Inflammatory macrophage treated with lipopolysaccharide for 4 hours (primary cell): ENCODE data around the gene TMEM235.
A peak's percentile ranks its signal among the peaks of the same experiment; 100 is the strongest.
"Not testable (repeated sequence)": the region's sequence is repeated elsewhere in the genome, so short reads cannot be mapped to it uniquely, and the experiment has no call there.

Experiments used
- DNase-seq: peaks from one replicate; pipeline ENCODE4 v3.0.0-alpha.2; 2020

The TMEM235 gene

DNA sequence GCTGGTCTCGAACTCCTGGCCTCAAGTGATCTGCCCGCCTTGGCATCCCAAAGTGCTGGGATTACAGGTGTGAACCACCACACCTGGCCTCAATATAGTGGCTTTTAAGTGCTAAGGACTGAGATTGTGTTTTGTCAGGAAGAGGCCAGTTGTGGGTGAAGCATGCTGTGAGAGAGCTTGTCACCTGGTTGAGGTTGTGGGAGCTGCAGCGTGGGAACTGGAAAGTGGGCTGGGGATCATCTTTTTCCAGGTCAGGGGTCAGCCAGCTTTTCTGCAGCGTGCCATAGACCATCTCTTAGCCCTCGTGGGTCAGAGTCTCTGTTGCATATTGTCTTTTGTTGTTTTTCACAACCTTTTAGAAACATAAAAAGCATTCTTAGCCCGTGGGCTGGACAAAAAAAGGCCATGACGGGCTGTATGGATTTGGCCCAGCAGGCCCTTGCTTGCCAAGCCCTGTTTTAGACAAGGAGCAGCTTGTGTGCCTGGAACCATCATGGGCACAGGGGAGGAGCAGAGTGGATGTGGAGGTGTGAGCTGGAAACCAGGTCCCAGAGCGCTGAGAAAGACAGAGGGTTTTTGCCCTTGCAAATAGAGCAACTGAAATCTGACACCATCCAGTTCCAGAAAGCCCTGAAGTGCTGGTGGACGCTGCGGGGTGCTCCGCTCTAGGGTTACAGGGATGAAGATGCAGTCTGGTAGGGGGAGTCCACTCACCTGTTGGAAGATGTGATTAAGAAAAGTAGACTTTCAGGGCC lies 11.9 kb upstream of the TMEM235 start:
- no peak for DNase-seq

- DNase-seq, result no peak
Measured at GRCh38 chr17:78223061-78223460, 8.4 kb upstream of the TMEM235 start.

- DNase-seq, result no peak
Measured at GRCh38 chr17:78223765-78224164, 7.7 kb upstream of the TMEM235 start.

DNA sequence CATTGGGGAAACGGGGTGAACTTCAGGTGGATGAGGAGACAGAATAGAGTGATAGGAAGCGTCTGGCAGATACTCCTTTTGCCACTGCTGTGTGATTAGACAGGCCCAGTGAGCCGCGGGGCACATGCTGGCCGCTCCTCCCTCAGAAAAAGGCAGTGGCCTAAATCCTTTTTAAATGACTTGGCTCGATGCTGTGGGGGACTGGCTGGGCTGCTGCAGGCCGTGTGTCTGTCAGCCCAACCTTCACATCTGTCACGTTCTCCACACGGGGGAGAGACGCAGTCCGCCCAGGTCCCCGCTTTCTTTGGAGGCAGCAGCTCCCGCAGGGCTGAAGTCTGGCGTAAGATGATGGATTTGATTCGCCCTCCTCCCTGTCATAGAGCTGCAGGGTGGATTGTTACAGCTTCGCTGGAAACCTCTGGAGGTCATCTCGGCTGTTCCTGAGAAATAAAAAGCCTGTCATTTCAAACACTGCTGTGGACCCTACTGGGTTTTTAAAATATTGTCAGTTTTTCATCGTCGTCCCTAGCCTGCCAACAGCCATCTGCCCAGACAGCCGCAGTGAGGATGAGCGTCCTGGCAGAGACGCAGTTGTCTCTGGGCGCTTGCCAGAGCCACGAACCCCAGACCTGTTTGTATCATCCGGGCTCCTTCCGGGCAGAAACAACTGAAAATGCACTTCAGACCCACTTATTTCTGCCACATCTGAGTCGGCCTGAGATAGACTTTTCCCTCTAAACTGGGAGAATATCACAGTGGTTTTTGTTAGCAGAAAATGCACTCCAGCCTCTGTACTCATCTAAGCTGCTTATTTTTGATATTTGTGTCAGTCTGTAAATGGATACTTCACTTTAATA lies 7.0 kb upstream of the TMEM235 start:
- no peak for DNase-seq

GRCh38 chr17:78225088-78225865 lies 6.2 kb upstream of the TMEM235 start:
- no peak for DNase-seq

- DNase-seq, result no peak
Measured at GRCh38 chr17:78226055-78226758, 5.2 kb upstream of the TMEM235 start.

- DNase-seq, result peak; percentile 82
Measured at GRCh38 chr17:78226759-78227454, 4.5 kb upstream of the TMEM235 start.

DNA sequence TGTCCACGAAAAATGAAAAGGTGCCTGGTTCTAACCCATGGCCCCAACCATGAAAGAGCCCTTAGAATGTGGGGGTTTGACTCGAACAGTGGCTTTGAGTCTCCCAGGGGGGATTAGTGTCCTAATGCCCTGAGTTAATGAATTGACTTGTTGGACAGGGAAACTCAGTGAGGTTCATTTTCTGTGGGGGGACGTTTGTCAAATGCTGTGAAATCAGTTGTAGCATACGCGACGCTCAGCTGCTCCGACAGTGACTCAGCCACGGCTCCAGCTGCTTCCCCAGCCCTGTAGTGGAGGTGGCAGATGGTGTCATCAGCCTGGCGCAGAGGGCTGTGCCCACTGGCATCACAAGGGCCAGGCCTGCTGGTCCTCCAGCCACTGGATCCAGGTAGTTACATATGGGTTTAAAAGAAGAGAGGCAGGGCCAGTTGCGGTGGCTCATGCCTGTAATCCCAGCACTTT lies 3.9 kb upstream of the TMEM235 start:
- DNase-seq, result peak; percentile 91

DNA sequence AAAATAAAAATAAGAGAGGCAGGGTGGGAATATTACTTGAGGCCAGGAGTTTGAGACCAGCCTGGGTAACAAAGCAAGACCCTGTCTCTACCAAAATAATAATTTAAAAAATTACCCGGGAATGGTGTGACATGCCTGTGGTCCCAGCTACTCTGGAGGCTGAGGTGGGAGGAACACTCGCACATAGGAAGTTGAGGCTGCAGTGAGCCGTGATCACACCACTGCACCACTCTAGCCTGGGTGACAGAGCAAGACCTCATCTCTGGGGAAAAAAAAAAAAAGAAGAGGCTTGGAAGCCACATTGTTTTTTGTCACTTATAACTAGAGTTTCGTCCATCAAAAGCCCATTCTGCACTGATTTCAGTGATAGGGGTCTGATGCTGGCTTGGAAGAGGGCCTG lies 3.3 kb upstream of the TMEM235 start:
- DNase-seq, result peak; percentile 35

DNA sequence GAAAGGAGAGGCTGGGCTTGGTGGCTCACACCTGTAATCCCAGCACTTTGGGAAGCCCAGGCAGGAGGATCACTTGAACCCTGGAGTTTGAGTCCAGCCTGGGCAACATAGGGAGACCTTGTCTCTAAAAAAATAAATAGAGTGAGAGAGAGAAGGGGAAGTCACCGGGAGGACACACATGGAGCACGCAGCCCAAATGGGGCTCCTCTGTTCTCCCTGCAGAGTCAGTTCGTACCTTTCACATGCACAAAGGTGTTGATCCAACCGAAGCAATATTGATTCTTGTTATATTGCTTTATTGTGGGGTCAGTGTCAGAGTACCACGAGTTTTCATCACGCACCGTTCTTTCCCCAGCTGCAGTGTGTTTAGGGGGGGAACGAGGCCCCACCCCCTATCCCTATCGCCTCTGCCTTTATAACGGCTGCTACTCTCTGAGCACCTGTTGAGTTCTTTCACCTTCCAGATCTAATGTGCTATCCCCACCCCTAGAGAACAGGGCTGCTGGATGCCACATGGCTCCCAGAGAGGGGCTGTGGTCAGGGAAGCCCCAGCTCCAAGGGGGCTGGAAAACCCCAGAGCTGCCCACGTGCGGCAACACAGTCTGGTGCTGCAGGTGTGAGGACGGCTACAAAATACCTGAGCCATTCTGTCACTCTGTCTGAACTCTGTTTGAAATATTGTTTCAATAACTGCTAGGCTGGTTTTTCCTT lies 1.0 kb upstream of the TMEM235 start:
- DNase-seq, result no peak

- peak; percentile 23 for DNase-seq
Measured at GRCh38 chr17:78231991-78232858, 794 bp downstream of the TMEM235 start.

DNA sequence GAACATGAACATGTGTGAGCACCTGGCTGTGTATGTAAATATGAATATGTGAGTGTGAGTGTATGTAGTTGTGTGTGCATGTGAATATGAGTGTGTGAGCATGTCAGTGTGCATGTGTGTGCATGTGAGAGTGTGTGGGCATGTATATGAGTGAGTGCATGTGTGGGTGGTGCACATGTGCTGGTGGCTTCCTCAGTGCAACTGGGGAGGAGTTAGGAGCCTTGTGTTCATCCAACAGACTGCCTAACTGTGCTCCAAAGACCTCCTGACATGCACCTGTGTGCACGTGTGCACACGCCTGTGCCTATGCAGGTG lies 1.4 kb downstream of the TMEM235 start:
- DNase-seq, result peak; percentile 38

DNA sequence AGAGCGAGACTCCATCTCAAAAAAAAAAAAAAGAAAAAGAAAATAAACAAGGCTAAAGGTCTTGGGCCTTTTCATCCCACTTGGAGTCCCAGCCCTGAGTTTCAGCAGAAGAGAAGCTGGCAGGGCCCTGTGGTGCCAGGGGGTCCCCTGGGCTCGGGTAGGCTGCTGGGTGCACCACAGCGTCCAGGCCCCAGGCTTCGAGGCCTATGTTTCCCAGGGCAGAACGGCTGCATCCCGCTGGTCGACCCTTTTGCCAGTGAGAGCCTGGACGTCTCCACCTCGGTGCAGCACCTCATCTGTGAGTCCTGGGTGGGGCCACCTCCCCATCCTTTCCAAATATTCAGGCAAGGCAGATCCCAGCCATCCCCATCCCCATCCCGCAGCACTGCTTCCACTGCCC lies 2.2 kb downstream of the TMEM235 start:
- no peak for DNase-seq

DNA sequence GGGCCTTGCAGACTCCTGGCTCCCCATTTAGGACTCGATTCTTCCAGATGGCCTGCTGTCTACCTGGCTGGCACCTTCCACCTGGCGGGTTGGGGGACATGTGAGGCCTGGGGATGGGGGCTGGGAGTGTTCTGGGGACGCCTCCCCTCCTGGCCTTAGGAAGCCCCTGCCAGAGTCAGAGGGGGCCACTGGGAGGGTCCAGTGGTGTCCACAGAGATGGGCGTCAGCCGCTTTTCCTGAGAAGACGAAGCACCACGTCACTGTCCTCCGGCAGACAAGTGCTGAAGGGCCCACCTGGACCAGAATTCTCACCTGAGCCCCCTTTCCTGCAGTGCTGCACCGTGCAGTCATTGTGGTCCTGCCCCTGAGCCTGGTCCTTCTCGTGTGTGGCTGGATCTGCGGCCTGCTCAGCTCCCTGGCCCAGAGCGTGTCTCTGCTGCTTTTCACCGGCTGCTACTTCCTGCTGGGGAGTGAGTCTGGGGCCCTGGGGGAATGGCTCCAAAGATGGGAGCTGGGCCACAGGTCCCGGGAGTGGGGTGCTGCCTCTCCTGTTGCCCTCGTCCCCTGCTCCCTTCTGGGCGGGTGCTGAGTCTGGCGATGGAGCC lies 2.9 kb downstream of the TMEM235 start:
- no peak for DNase-seq

DNA sequence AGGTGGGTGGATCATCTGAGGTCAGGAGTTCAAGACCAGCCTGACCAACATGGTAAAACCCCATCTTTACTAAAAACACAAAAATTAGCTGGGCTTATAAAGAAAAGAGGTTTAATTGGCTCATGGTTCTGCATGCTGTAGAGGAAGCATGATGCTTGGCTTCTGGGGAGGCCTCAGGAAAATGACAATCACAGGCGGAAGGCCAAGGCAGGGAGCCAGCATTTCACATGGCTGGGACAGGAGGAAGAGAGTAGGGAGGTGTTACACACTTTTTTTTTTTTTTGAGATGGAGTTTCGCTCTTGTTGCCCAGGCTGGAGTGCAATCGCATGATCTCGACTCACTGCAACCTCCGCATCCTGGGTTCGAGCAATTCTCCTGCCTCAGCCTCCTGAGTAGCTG lies 3.6 kb downstream of the TMEM235 start:
- DNase-seq, result not testable (repeated sequence)

GRCh38 chr17:78235885-78236284 lies 4.5 kb downstream of the TMEM235 start:
- DNase-seq, result no peak

DNA sequence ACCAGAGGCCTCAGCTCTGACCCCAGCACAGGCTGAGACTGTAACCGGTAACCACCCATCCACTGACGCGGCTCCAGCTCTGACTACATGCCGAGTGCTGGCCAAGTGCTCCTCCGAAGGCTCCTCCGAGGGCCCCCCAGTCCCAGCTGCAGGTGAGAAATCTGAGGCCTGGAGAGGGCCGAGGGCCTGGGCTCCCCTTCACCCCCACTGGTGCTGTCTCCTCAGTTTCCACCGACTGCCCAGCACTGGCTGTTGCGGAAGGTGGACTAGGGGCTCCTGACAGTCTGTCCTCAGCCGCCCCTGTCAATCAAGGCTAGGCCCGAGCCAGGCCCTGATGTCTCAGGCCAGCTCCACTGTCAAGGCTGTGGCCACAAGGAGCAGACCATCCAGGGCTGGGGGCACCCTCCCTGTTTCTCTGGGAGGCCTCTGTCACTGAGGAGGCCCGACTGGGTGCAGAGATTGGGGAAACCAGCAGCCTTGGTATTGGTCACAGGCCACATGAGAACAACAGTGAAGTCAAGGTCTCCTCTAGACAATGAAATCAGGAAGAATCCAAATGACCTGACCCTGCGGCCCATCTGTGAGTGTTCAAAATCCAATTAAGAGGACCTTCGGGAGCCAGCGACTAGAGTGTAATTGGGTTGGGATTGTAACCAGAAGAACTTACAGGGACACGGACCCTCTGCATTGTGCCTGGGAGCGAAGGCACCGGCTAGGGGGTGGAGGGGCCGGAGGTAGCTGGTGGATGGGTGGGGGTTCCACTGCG lies 5.1 kb downstream of the TMEM235 start:
- no peak for DNase-seq

DNA sequence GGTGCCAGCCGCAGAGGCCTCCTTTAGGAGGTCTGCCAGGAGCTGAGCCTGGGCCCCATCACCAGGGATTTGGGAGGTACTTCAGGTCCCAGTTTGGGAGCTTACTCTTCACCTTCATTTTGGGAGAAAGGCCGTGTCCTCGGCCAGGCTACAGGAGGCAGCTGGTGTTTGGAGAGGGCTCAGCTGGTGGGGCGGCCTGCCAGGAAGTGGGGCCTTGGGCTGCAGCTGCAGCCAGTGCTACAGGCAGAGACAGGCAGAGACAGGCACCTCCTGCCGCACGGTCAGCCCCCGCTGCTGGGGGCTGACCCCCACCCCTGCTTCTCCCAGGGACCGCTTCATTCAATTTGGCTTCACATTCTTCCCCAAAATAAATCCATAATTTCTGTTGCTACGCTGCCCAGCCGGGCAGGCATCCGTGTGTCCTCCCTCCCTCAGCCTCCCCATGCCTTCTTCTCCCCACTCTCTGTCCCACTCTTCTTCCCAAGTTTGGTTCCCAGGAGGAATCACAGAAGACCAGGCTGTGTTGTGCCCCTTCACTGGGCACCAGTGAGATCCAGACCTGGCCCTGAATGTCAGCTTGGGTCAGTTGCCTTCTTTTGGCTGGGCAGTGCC lies 6.1 kb downstream of the TMEM235 start:
- no peak for DNase-seq
